CD4-positive, alpha-beta T cell (primary cell): ENCODE data around the gene MAPKAPK5. TPM values are rescaled to one million over a fixed set of nuclear protein-coding genes. Genes with fewer than 3 reads are reported as not detected.
"Not testable (repeated sequence)": the region's sequence is repeated elsewhere in the genome, so short reads cannot be mapped to it uniquely, and the experiment has no call there.

ENCODE experiments used
- ATAC-seq: fragments of 200-7000 bp; cut with Tn5 transposase; one replicate; pipeline ENCODE4 v1.10.0; 2022; ENCODE audit warnings: mild to moderate bottlenecking; ENCODE audit not compliant: poor library complexity
- CTCF ChIA-PET: fragments of 350-600 bp; sonication (Branson Sonifier 250); formaldehyde crosslinking; loops from one replicate; lab custom pipeline; 2021; ENCODE audit warnings: antibody characterized with exemption, inconsistent platforms; lab: Charles Lee
- POLR2A ChIA-PET: fragments of 350-600 bp; sonication (Branson Sonifier 250); formaldehyde crosslinking; loops from one replicate; lab custom pipeline; 2021; ENCODE audit warnings: antibody characterized with exemption, inconsistent platforms; lab: Charles Lee
- DNase-seq, 14 experiments: peaks; one replicate each; pipeline ENCODE4 v3.0.0-alpha.2; 2013 to 2020; ENCODE audit warnings: mixed read lengths in 2 of 14
- H3K27ac ChIP-seq, 2 donors: one replicate each; pipeline versions ENCODE4 v1.5.1 to v1.7.0; 2013; ENCODE audit warnings: low read length in 2 of 2, low read depth in 1 of 2, mild to moderate bottlenecking in 1 of 2
- H3K27me3 ChIP-seq, 2 experiments: 1 replicate in 1 of 2; 2 replicates in 1 of 2; pipeline versions ENCODE4 v1.6.1 to v1.7.0; 2013; ENCODE audit warnings: low read length in 2 of 2, control low read depth in 1 of 2, mild to moderate bottlenecking in 1 of 2, moderate library complexity in 1 of 2; ENCODE audit not compliant: insufficient read depth in 2 of 2, control insufficient read depth in 1 of 2
- H3K36me3 ChIP-seq: one replicate; pipeline ENCODE4 v1.6.1; 2013; ENCODE audit warnings: low read length, control low read depth; ENCODE audit not compliant: insufficient read depth
- H3K4me1 ChIP-seq: one replicate; pipeline ENCODE4 v1.6.1; 2013; ENCODE audit warnings: low read length, control low read depth; ENCODE audit not compliant: insufficient read depth
- H3K4me3 ChIP-seq: one replicate; pipeline ENCODE4 v1.5.1; 2013; ENCODE audit warnings: mild to moderate bottlenecking, low read length, moderate library complexity
- H3K9me3 ChIP-seq, 2 experiments: 1 replicate in 1 of 2; 2 replicates in 1 of 2; pipeline versions ENCODE4 v1.6.1 to v1.7.0; 2013; ENCODE audit warnings: low read length in 2 of 2, mild to moderate bottlenecking in 2 of 2, control low read depth in 1 of 2, moderate library complexity in 1 of 2; ENCODE audit not compliant: control insufficient read depth in 1 of 2, insufficient read depth in 1 of 2
- H3K27ac Mint-ChIP-seq: one replicate; pipeline ENCODE4 v1.8.0; 2020; ENCODE audit warnings: mixed read lengths
- H3K27me3 Mint-ChIP-seq: one replicate; pipeline ENCODE4 v1.8.0; 2021; ENCODE audit warnings: mixed read lengths
- H3K36me3 Mint-ChIP-seq: one replicate; pipeline ENCODE4 v1.8.0; 2021; ENCODE audit warnings: low read depth, mixed read lengths
- H3K4me1 Mint-ChIP-seq: one replicate; pipeline ENCODE4 v1.8.0; 2021; ENCODE audit warnings: low read depth, mixed read lengths
- H3K4me3 Mint-ChIP-seq: one replicate; pipeline ENCODE4 v1.8.0; 2020; ENCODE audit warnings: mild to moderate bottlenecking, mixed read lengths
- H3K9me3 Mint-ChIP-seq: one replicate; pipeline ENCODE4 v1.8.0; 2020; ENCODE audit warnings: mixed read lengths
- CTCF ChIP-seq: fragments of 200-600 bp; IDR thresholded peaks from one replicate; pipeline ENCODE4 v1.8.0; 2022; ENCODE audit warnings: antibody characterized with exemption, mild to moderate bottlenecking
- intact Hi-C, 2 experiments: fragments of 100-400 bp; cut with DNase I in 1 of 2; cut with micrococcal nuclease in 1 of 2; formaldehyde crosslinking; loops; one replicate each; pipeline versions ENCODE4 v1.15.1 to v1.9.0; 2023 to 2025; cut with DNase I, micrococcal nuclease
- total RNA-seq, 174 experiments: library from RNA in 2 of 174; stranded (reverse) in 2 of 174; gene quantifications; one replicate each; pipeline ENCODE4 v1.2.3 and lab custom pipeline; 2021 to 2026

Gene MAPKAPK5
- total RNA-seq, 2 experiments from 2014 or later: 62.2 to 63.6 TPM

GRCh38 chr12:111828338-111828979 lies 13.6 kb upstream of the MAPKAPK5 start:
- Mint-ChIP-seq H3K27ac (no peak overlapping the region), H3K9me3 (no peaks in the 10 kb centered on the region), H3K4me3 (no peak overlapping the region), H3K27me3 (peaks cover 8% of the 10 kb centered on the region), H3K36me3 (no peaks in the 10 kb centered on the region), H3K4me1 (no peaks in the 10 kb centered on the region)
- Histone ChIP-seq H3K27me3 (no peaks in the 10 kb centered on the region), H3K4me1 (no peaks in the 10 kb centered on the region), H3K27ac (no peak overlapping the region), H3K36me3 (no peaks in the 10 kb centered on the region), H3K9me3 (no peaks in the 10 kb centered on the region), H3K4me3 (no peak overlapping the region)
- DNase-seq (no peak), ATAC-seq (no peak)
- TF ChIP-seq CTCF: no peak
- ChIA-PET POLR2A (no interaction called here), CTCF (no interaction called here)
- intact Hi-C loops: no loop called here

- intact Hi-C loops, H3K27ac ChIP-seq, H3K4me3 ChIP-seq, H3K36me3 ChIP-seq, H3K27me3 ChIP-seq, H3K36me3 Mint-ChIP-seq, H3K4me1 Mint-ChIP-seq, H3K27me3 Mint-ChIP-seq, DNase-seq, H3K9me3 ChIP-seq, H3K27ac Mint-ChIP-seq, CTCF ChIA-PET, POLR2A ChIA-PET, ATAC-seq, H3K4me1 ChIP-seq, H3K4me3 Mint-ChIP-seq, H3K9me3 Mint-ChIP-seq: not testable (repeated sequence)
Measured at GRCh38 chr12:111829635-111830034, 12.4 kb upstream of the MAPKAPK5 start.

- POLR2A ChIA-PET, H3K27me3 ChIP-seq, H3K27ac ChIP-seq, H3K4me3 ChIP-seq, ATAC-seq, intact Hi-C loops, H3K9me3 Mint-ChIP-seq, H3K9me3 ChIP-seq, H3K27me3 Mint-ChIP-seq, CTCF ChIA-PET, H3K36me3 ChIP-seq: not testable (repeated sequence)
- peak in 8 of 14 experiments; percentile 6 to 56 (median 32) for DNase-seq
- H3K36me3 Mint-ChIP-seq: peaks cover 22% of the 10 kb centered on the region
- H3K27ac Mint-ChIP-seq: peak overlapping the region; percentile 47
- H3K4me1 Mint-ChIP-seq: peaks cover 36% of the 10 kb centered on the region
- H3K4me3 Mint-ChIP-seq: peak overlapping the region; percentile 25
- peaks cover 16% of the 10 kb centered on the region for H3K4me1 ChIP-seq
Measured at GRCh38 chr12:111834740-111835386, 7.2 kb upstream of the MAPKAPK5 start.

DNA sequence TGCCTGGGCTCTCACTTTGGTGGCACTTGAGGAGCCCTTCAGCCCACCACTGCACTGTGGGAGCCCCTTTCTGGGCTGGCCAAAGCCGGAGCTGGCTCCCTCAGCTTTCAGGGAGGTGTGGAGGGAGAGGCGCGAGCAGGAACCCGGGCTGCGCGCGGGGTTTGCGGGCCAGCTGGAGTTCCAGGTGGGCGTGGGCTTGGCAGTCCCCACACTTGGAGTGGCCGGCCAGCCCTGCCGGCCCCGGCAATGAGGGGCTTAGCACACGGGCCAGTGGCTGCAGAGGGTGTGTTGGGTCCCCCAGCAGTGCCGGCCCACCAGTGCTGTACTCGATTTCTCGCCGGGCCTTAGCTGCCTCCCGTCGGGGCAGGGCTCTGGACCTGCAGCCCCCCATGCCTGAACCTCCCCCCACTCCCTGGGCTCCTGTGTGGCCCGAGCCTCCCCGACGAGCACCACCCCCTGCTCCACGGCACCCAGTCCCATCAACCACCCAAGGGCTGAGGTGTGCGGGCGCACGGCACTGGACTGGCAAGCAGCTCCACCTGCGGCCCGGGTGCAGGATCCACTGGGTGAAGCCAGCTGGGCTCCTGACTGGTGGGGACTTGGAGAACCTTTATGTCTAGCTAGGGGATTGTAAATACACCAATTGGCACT lies 6.4 kb upstream of the MAPKAPK5 start:
- H3K27ac ChIP-seq, CTCF ChIA-PET, H3K27me3 Mint-ChIP-seq, ATAC-seq, intact Hi-C loops, H3K4me3 ChIP-seq, H3K9me3 ChIP-seq, H3K9me3 Mint-ChIP-seq, DNase-seq, H3K4me3 Mint-ChIP-seq, POLR2A ChIA-PET, H3K27me3 ChIP-seq: not testable (repeated sequence)
- Histone ChIP-seq H3K36me3 (peaks cover 15% of the 10 kb centered on the region), H3K4me1 (peaks cover 24% of the 10 kb centered on the region)
- Mint-ChIP-seq H3K27ac (peak overlapping the region; percentile 75), H3K4me1 (peaks cover 44% of the 10 kb centered on the region), H3K36me3 (peaks cover 29% of the 10 kb centered on the region)
